ENCODE data around the gene C2orf81. TPM values are rescaled to one million over a fixed set of nuclear protein-coding genes. Genes with fewer than 3 reads are reported as not detected.

C2orf81 gene
- total RNA-seq, 1 experiment from 2014 or later = 2.9 TPM

DNA sequence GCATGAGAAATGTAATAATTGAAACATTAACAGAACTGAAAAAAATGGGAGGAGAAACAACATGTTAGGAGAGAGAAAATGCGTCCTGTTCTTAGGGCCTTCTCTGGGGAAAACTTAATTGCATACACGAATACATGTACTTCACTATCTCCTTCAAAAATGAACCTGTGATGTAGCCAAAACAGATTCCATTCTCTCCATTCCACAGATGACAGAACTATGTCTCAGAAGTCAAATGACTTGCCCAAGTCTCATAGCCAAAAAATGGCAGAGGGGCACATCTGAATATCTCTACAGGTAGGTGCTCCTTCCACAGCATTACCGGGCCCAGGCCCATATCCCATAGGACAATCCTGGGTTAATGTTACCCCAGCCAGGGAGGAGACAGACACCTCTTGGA, 37.4 kb downstream of the C2orf81 start (continued):
- TF ChIP-seq, protein P1, sequence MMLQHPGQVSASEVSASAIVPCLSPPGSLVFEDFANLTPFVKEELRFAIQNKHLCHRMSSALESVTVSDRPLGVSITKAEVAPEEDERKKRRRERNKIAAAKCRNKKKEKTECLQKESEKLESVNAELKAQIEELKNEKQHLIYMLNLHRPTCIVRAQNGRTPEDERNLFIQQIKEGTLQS (CRISPR knock-in tag; conservative IDR thresholded peaks at IDR 0.05) = no peak

DNA sequence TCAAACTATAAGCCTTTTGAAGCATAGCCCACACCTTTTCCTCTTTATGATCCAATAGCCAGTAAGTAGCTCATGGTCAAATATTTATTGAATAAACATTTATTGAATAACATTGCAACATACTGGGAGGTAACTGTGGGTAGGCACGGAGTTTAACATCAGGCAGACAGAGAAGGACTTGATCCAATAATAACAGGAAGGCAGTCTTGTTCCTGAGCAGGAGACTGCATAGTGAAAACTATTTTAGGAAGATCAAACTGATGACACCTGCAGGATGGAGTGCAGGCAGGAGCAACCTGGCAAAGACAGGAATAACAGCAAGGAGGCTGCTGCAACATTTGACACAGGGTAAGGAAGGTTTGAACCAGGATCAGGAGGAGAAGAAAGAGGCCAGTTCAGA, 38.2 kb downstream of the C2orf81 start:
- TF ChIP-seq, protein P2, sequence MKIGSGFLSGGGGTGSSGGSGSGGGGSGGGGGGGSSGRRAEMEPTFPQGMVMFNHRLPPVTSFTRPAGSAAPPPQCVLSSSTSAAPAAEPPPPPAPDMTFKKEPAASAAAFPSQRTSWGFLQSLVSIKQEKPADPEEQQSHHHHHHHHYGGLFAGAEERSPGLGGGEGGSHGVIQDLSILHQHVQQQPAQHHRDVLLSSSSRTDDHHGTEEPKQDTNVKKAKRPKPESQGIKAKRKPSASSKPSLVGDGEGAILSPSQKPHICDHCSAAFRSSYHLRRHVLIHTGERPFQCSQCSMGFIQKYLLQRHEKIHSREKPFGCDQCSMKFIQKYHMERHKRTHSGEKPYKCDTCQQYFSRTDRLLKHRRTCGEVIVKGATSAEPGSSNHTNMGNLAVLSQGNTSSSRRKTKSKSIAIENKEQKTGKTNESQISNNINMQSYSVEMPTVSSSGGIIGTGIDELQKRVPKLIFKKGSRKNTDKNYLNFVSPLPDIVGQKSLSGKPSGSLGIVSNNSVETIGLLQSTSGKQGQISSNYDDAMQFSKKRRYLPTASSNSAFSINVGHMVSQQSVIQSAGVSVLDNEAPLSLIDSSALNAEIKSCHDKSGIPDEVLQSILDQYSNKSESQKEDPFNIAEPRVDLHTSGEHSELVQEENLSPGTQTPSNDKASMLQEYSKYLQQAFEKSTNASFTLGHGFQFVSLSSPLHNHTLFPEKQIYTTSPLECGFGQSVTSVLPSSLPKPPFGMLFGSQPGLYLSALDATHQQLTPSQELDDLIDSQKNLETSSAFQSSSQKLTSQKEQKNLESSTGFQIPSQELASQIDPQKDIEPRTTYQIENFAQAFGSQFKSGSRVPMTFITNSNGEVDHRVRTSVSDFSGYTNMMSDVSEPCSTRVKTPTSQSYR (CRISPR knock-in tag; IDR thresholded peaks at IDR 0.05) = no peak
- TF ChIP-seq PRRX2 (CRISPR knock-in tag; IDR thresholded peaks at IDR 0.05) (no peak), TP53 (CRISPR knock-in tag; IDR thresholded peaks at IDR 0.05) (no peak), ZBTB21 (CRISPR knock-in tag; IDR thresholded peaks at IDR 0.05; ENCODE audit: borderline replicate concordance) (no peak), RORB (CRISPR knock-in tag; IDR thresholded peaks at IDR 0.05) (no peak), ETV6 (CRISPR knock-in tag; IDR thresholded peaks at IDR 0.05) (no peak), JAZF1 (CRISPR knock-in tag; IDR thresholded peaks at IDR 0.05) (no peak), TCF7 (CRISPR knock-in tag; IDR thresholded peaks at IDR 0.05; ENCODE audit: low read depth) (no peak), ZNF121 (CRISPR knock-in tag; IDR thresholded peaks at IDR 0.05) (no peak), GTF2I (CRISPR knock-in tag; conservative IDR thresholded peaks at IDR 0.05) (no peak), ZNF396 (CRISPR knock-in tag; IDR thresholded peaks at IDR 0.05; ENCODE audit: borderline replicate concordance) (no peak), CREM (CRISPR knock-in tag; IDR thresholded peaks at IDR 0.05) (no peak), ZNF232 (CRISPR knock-in tag; IDR thresholded peaks at IDR 0.05) (no peak), ATF1 (CRISPR knock-in tag; IDR thresholded peaks at IDR 0.05) (no peak)
- TF ChIP-seq, protein P3, sequence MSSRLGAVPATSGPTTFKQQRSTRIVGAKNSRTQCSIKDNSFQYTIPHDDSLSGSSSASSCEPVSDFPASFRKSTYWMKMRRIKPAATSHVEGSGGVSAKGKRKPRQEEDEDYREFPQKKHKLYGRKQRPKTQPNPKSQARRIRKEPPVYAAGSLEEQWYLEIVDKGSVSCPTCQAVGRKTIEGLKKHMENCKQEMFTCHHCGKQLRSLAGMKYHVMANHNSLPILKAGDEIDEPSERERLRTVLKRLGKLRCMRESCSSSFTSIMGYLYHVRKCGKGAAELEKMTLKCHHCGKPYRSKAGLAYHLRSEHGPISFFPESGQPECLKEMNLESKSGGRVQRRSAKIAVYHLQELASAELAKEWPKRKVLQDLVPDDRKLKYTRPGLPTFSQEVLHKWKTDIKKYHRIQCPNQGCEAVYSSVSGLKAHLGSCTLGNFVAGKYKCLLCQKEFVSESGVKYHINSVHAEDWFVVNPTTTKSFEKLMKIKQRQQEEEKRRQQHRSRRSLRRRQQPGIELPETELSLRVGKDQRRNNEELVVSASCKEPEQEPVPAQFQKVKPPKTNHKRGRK (CRISPR knock-in tag; IDR thresholded peaks at IDR 0.05; ENCODE audit: borderline replicate concordance) = no peak
- TF ChIP-seq, protein P4, sequence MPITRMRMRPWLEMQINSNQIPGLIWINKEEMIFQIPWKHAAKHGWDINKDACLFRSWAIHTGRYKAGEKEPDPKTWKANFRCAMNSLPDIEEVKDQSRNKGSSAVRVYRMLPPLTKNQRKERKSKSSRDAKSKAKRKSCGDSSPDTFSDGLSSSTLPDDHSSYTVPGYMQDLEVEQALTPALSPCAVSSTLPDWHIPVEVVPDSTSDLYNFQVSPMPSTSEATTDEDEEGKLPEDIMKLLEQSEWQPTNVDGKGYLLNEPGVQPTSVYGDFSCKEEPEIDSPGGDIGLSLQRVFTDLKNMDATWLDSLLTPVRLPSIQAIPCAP (CRISPR knock-in tag; IDR thresholded peaks at IDR 0.05) = no peak
- TF ChIP-seq, protein P5, sequence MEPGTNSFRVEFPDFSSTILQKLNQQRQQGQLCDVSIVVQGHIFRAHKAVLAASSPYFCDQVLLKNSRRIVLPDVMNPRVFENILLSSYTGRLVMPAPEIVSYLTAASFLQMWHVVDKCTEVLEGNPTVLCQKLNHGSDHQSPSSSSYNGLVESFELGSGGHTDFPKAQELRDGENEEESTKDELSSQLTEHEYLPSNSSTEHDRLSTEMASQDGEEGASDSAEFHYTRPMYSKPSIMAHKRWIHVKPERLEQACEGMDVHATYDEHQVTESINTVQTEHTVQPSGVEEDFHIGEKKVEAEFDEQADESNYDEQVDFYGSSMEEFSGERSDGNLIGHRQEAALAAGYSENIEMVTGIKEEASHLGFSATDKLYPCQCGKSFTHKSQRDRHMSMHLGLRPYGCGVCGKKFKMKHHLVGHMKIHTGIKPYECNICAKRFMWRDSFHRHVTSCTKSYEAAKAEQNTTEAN (CRISPR knock-in tag; IDR thresholded peaks at IDR 0.05) = no peak
- TF ChIP-seq, protein P6, sequence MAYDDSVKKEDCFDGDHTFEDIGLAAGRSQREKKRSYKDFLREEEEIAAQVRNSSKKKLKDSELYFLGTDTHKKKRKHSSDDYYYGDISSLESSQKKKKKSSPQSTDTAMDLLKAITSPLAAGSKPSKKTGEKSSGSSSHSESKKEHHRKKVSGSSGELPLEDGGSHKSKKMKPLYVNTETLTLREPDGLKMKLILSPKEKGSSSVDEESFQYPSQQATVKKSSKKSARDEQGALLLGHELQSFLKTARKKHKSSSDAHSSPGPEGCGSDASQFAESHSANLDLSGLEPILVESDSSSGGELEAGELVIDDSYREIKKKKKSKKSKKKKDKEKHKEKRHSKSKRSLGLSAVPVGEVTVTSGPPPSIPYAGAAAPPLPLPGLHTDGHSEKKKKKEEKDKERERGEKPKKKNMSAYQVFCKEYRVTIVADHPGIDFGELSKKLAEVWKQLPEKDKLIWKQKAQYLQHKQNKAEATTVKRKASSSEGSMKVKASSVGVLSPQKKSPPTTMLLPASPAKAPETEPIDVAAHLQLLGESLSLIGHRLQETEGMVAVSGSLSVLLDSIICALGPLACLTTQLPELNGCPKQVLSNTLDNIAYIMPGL (CRISPR knock-in tag; IDR thresholded peaks at IDR 0.05) = no peak
- TF ChIP-seq, protein P7, sequence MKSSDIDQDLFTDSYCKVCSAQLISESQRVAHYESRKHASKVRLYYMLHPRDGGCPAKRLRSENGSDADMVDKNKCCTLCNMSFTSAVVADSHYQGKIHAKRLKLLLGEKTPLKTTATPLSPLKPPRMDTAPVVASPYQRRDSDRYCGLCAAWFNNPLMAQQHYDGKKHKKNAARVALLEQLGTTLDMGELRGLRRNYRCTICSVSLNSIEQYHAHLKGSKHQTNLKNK (CRISPR knock-in tag; IDR thresholded peaks at IDR 0.05) = no peak
- TF ChIP-seq, protein P8, sequence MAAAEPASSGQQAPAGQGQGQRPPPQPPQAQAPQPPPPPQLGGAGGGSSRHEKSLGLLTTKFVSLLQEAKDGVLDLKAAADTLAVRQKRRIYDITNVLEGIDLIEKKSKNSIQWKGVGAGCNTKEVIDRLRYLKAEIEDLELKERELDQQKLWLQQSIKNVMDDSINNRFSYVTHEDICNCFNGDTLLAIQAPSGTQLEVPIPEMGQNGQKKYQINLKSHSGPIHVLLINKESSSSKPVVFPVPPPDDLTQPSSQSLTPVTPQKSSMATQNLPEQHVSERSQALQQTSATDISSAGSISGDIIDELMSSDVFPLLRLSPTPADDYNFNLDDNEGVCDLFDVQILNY (CRISPR knock-in tag; IDR thresholded peaks at IDR 0.05) = no peak
- ATAC-seq = no peak
- no peak overlapping the region for H3K4me3 Mint-ChIP-seq
- no peaks in the 10 kb centered on the region for H3K27me3 Mint-ChIP-seq (ENCODE audit: low read depth)
- H3K9me3 Mint-ChIP-seq = no peaks in the 10 kb centered on the region
- DNase-seq (ENCODE audit: low spot score) = no peak
- H3K4me1 Mint-ChIP-seq = peaks cover 20% of the 10 kb centered on the region
- ChIA-PET CTCF (interaction anchor here (2.4 kb wide), 1 partner anchor 8 kb away, joined by 17 read pairs; no protein-coding TSS in a partner anchor), POLR2A (interaction anchor here (1.7 kb wide), 1 partner anchor 8 kb away, joined by 12 read pairs; no protein-coding TSS in a partner anchor)
- no peaks in the 10 kb centered on the region for H3K36me3 Mint-ChIP-seq
- no peak overlapping the region for H3K27ac Mint-ChIP-seq

Measured in WTC11 (cell line).